GM06990 (cell line): Measurements from ENCODE around the gene ALOX5.

ENCODE experiments used
- DNase-seq: peaks from one replicate; pipeline ENCODE4 v3.0.0-alpha.2; 2011; ENCODE audit not compliant: insufficient read length; ENCODE audit errors: extremely low read depth
- H3K27me3 ChIP-seq: replicated peaks from 2 replicates; pipeline ENCODE4 v1.6.0; 2011; ENCODE audit warnings: low read length; ENCODE audit not compliant: control insufficient read depth, insufficient read depth
- H3K36me3 ChIP-seq: 2 replicates; pipeline ENCODE4 v1.5.1; 2011; ENCODE audit warnings: low read length; ENCODE audit not compliant: control insufficient read depth, insufficient read depth
- H3K4me3 ChIP-seq: replicated peaks from 2 replicates; pipeline ENCODE4 v1.5.1; 2011; ENCODE audit warnings: low read depth, mild to moderate bottlenecking, control low read depth, low read length
- TF ChIP-seq, protein P1 (sequence below): IDR thresholded peaks from 2 replicates; pipeline ENCODE4 v1.5.1; 2011; ENCODE audit warnings: low read length, control low read depth, mild to moderate bottlenecking, inconsistent platforms; ENCODE audit not compliant: insufficient read depth, poor library complexity, severe bottlenecking

The ALOX5 gene

DNA sequence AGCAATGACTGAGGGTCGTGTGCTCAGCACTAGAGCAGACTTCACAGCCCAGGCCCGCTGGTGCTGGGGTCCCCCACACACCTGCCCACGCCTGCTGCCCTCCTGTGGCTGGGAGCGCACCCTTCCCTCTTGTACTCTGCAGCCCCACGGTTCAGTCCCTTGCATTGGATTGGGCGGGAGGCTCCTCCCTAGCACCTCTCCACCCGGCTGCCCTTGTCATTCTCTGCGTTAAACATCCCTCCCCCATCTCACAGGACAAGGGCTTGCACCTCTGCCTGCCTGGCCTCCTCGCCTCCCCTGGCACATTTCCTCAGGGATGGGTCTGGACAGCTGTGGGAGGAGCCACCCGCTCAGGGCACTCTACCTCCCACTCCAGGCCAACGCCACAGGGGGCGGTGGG is 68.6 kb downstream of the ALOX5 start:
- Histone ChIP-seq H3K36me3 (peaks cover 3% of the 10 kb centered on the region), H3K4me3 (no peak overlapping the region), H3K27me3 (no peaks in the 10 kb centered on the region)
- no peak for DNase-seq
- TF ChIP-seq, protein P1, sequence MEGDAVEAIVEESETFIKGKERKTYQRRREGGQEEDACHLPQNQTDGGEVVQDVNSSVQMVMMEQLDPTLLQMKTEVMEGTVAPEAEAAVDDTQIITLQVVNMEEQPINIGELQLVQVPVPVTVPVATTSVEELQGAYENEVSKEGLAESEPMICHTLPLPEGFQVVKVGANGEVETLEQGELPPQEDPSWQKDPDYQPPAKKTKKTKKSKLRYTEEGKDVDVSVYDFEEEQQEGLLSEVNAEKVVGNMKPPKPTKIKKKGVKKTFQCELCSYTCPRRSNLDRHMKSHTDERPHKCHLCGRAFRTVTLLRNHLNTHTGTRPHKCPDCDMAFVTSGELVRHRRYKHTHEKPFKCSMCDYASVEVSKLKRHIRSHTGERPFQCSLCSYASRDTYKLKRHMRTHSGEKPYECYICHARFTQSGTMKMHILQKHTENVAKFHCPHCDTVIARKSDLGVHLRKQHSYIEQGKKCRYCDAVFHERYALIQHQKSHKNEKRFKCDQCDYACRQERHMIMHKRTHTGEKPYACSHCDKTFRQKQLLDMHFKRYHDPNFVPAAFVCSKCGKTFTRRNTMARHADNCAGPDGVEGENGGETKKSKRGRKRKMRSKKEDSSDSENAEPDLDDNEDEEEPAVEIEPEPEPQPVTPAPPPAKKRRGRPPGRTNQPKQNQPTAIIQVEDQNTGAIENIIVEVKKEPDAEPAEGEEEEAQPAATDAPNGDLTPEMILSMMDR = no peak

DNA sequence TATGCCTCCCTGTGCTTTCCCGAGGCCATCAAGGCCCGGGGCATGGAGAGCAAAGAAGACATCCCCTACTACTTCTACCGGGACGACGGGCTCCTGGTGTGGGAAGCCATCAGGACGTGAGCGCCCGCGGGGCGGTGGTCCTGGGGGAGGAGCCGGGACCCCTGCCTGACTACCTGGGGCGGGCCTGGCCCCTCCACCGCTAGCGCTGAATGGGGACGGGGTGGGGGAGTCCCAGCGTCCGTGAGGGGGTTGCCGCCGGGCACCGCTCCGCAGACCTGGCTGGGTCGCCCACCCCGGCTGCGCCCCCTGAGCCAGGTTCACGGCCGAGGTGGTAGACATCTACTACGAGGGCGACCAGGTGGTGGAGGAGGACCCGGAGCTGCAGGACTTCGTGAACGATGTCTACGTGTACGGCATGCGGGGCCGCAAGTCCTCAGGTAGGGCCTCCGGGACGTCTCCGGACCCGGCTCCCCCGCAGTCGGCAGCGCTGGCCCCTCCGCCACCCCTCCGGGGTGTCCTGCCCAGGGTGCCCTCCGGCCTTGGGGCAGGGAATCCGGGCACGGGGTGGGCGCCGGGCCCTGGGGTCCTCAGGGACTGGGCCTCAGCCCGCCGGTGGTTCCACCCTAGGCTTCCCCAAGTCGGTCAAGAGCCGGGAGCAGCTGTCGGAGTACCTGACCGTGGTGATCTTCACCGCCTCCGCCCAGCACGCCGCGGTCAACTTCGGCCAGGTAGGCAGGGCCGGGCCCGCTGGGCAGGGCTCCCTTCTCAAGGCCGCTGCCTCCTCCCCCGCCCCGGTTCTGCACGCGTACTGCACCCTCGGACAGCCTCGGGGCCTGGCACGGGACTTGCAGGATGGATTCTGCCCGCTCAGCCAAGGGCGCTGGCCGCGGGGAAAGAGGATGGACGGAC is 69.3 kb downstream of the ALOX5 start:
- Histone ChIP-seq H3K27me3 (no peaks in the 10 kb centered on the region), H3K4me3 (no peak overlapping the region), H3K36me3 (peaks cover 3% of the 10 kb centered on the region)
- DNase-seq = no peak
- TF ChIP-seq, protein P1 = no peak

DNA sequence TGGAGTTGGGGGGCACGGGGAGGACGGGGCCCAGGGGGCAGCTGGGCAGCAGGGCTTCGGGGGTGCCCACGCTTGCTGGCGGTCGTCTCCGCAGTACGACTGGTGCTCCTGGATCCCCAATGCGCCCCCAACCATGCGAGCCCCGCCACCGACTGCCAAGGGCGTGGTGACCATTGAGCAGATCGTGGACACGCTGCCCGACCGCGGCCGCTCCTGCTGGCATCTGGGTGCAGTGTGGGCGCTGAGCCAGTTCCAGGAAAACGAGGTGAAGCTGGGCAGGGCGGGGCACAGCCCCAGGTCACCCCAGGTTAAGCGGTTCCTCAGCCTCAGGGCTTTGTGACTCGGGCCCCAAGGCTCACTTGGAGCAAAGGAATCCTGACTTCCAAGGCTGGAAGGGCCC is 70.0 kb downstream of the ALOX5 start:
- Histone ChIP-seq H3K4me3 (no peak overlapping the region), H3K27me3 (no peaks in the 10 kb centered on the region), H3K36me3 (peaks cover 3% of the 10 kb centered on the region)
- DNase-seq = no peak
- TF ChIP-seq, protein P1 = no peak

DNA sequence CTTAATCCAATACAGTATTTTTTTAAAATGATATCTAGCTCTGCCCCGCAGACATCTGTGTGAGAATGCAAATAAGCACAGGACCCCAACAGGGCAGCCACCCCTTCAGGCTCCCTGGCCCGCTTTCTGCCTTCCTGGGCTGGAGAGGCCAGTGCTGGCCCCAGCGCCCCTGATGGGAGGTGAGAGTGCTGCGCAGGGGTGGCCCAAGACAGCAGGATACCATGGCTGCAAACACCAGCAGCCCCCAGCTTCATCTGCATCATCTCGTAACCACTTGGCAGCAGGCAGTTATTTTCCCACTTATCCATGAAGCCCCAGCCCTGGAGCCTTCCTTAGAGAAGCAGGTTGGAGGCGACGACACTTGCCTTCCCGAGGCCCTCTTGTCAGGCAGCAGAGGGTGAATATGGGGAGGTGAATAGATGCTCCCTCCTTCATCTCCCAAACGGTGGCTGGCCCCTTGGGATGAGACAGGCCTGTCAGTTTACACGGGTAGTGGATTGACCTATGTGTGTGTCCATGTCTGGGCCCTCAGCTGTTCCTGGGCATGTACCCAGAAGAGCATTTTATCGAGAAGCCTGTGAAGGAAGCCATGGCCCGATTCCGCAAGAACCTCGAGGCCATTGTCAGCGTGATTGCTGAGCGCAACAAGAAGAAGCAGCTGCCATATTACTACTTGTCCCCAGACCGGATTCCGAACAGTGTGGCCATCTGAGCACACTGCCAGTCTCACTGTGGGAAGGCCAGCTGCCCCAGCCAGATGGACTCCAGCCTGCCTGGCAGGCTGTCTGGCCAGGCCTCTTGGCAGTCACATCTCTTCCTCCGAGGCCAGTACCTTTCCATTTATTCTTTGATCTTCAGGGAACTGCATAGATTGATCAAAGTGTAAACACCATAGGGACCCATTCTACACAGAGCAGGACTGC is 71.2 kb downstream of the ALOX5 start:
- no peak for DNase-seq
- Histone ChIP-seq H3K4me3 (no peak overlapping the region), H3K27me3 (no peaks in the 10 kb centered on the region), H3K36me3 (peaks cover 3% of the 10 kb centered on the region)
- TF ChIP-seq, protein P1 = no peak

DNA sequence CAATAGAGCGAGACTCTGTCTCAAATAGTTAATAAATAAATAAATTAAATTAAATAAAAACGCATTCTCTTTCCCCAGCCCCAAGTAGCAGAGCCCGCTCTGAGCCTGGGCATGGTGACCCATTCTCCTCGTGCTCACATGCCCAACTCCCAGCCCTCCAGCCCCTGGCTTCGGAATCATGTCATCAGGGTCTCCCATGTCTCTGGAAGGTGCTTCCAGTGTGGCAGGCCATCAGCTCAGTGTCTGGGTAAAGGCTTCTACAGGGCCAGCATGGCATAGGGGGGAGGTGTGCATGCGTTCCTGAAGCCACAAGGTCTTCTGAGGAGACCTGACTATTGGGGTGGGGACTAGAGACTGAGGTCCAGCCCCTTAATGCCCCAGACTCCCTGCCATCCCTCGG is 72.8 kb downstream of the ALOX5 start:
- H3K4me3 ChIP-seq = no peak overlapping the region
- TF ChIP-seq, protein P1 = no peak
- DNase-seq = no peak
- no peaks in the 10 kb centered on the region; the same call in none of the 2 replicates for H3K36me3 ChIP-seq
- H3K27me3 ChIP-seq = no peaks in the 10 kb centered on the region
